GM23338 (cell line): ENCODE data around the gene KPNA2. TPM values are rescaled to one million over a fixed set of nuclear protein-coding genes. Genes with fewer than 3 reads are reported as not detected.
A peak's percentile ranks its signal among the peaks of the same experiment; 100 is the strongest.
"Not testable (repeated sequence)": the region's sequence is repeated elsewhere in the genome, so short reads cannot be mapped to it uniquely, and the experiment has no call there.

Experiments used
- ATAC-seq: fragments of 200-7000 bp; cut with Tn5 transposase; 3 replicates; pipeline ENCODE4 v1.9.1; 2020
- DNase-seq: peaks from one replicate; pipeline ENCODE4 v3.0.0-alpha.2; 2015; ENCODE audit warnings: low spot score
- H2AFZ ChIP-seq: fragments of 200-600 bp; sonication (generic); 2 replicates; pipeline ENCODE4 v1.8.0; 2016; ENCODE audit warnings: antibody characterized with exemption, mild to moderate bottlenecking, moderate library complexity
- H3F3A ChIP-seq: fragments of 200-600 bp; sonication (generic); replicated peaks from 2 replicates; pipeline ENCODE4 v1.8.0; 2017; ENCODE audit warnings: antibody characterized with exemption, mixed run types, low read depth
- H3K27ac ChIP-seq: fragments of 200-600 bp; sonication (generic); 2 replicates; pipeline ENCODE4 v1.6.1; 2016; ENCODE audit warnings: low read depth
- H3K27me3 ChIP-seq: fragments of 200-600 bp; sonication (generic); 2 replicates; pipeline ENCODE4 v1.8.0; 2016; ENCODE audit warnings: mild to moderate bottlenecking, mixed run types, moderate library complexity; ENCODE audit not compliant: insufficient read depth
- H3K36me3 ChIP-seq: fragments of 200-600 bp; sonication (generic); 2 replicates; pipeline ENCODE4 v1.8.0; 2016; ENCODE audit warnings: mild to moderate bottlenecking; ENCODE audit not compliant: insufficient read depth
- H3K4me1 ChIP-seq: fragments of 200-600 bp; sonication (generic); 2 replicates; pipeline ENCODE4 v1.8.0; 2016; ENCODE audit warnings: mild to moderate bottlenecking, moderate library complexity; ENCODE audit not compliant: insufficient read depth
- H3K4me2 ChIP-seq: fragments of 200-600 bp; sonication (generic); 2 replicates; pipeline ENCODE4 v1.7.1; 2017; ENCODE audit warnings: mixed run types
- H3K4me3 ChIP-seq: fragments of 200-600 bp; sonication (generic); 2 replicates; pipeline ENCODE4 v1.6.1; 2016; ENCODE audit warnings: mixed run types
- H3K79me2 ChIP-seq: fragments of 200-600 bp; sonication (generic); replicated peaks from 2 replicates; pipeline ENCODE4 v1.8.0; 2017; ENCODE audit warnings: mild to moderate bottlenecking; ENCODE audit not compliant: insufficient read depth
- H3K9me2 ChIP-seq: fragments of 200-600 bp; sonication (generic); 2 replicates; pipeline ENCODE4 v1.8.0; 2017; ENCODE audit not compliant: insufficient read depth
- H4K20me1 ChIP-seq: fragments of 200-600 bp; sonication (generic); replicated peaks from 2 replicates; pipeline ENCODE4 v1.8.0; 2017; ENCODE audit warnings: mild to moderate bottlenecking; ENCODE audit not compliant: insufficient read depth
- H3K27ac Mint-ChIP-seq: 2 replicates; pipeline ENCODE4 v1.8.0; 2020; ENCODE audit warnings: inconsistent platforms, mild to moderate bottlenecking, moderate library complexity, mixed read lengths
- H3K27me3 Mint-ChIP-seq: 3 replicates; pipeline ENCODE4 v1.8.0; 2022; ENCODE audit warnings: low read depth, mild to moderate bottlenecking, moderate library complexity, mixed read lengths, inconsistent platforms; ENCODE audit not compliant: insufficient read depth, poor library complexity
- H3K36me3 Mint-ChIP-seq: 3 replicates; pipeline ENCODE4 v1.8.0; 2021; ENCODE audit warnings: low read depth, mild to moderate bottlenecking, inconsistent platforms, moderate library complexity, mixed read lengths
- H3K4me1 Mint-ChIP-seq: 3 replicates; pipeline ENCODE4 v1.8.0; 2020; ENCODE audit warnings: mild to moderate bottlenecking, inconsistent platforms, mixed read lengths
- H3K4me3 Mint-ChIP-seq: 3 replicates; pipeline ENCODE4 v1.8.0; 2021; ENCODE audit warnings: moderate library complexity, mild to moderate bottlenecking, inconsistent platforms, mixed read lengths
- H3K9me3 Mint-ChIP-seq: 3 replicates; pipeline ENCODE4 v1.8.0; 2020; ENCODE audit warnings: moderate library complexity, mild to moderate bottlenecking, inconsistent platforms, mixed read lengths
- CREB1 ChIP-seq: fragments of 250-450 bp; sonication (Bioruptor Pico); IDR thresholded peaks from 2 replicates; pipeline ENCODE4 v1.5.0; 2020; ENCODE audit warnings: low read depth, mild to moderate bottlenecking, moderate library complexity
- EZH2 ChIP-seq: fragments of 200-600 bp; sonication (generic); IDR thresholded peaks from one replicate; pipeline ENCODE4 v1.8.0; 2017; ENCODE audit warnings: antibody characterized with exemption, mild to moderate bottlenecking, low read depth; ENCODE audit not compliant: unreplicated experiment
- JUNB ChIP-seq: IDR thresholded peaks from one replicate; pipeline ENCODE4 v1.6.1; 2016; ENCODE audit warnings: antibody characterized with exemption; ENCODE audit not compliant: unreplicated experiment
- NANOG ChIP-seq: IDR thresholded peaks from 2 replicates; pipeline ENCODE4 v1.6.1; 2016; ENCODE audit warnings: antibody characterized with exemption, borderline replicate concordance
- REST ChIP-seq: IDR thresholded peaks from one replicate; pipeline ENCODE4 v1.6.1; 2018; ENCODE audit warnings: antibody characterized with exemption; ENCODE audit not compliant: unreplicated experiment
- ZNF331 ChIP-seq: fragments of 250-450 bp; sonication (Bioruptor Pico); IDR thresholded peaks from 2 replicates; pipeline ENCODE4 v1.5.0; 2020; ENCODE audit warnings: low read depth, mild to moderate bottlenecking, moderate library complexity
- polyA plus RNA-seq: library from polyadenylated mRNA; unstranded; fragments of >200 nt; fragmentation: Nextera tagmentation; extraction: Ambion mirVana; gene quantifications from 2 replicates; pipeline ENCODE4 v1.2.1, GENCODE V29; 2016
- total RNA-seq: library from RNA; depleted of rRNA; stranded (reverse); fragments of >200 nt; shearing (Covaris generic); gene quantifications from 2 replicates; pipeline ENCODE4 v1.2.3, GENCODE V29; 2014
- TF ChIP-seq, protein P1 (sequence below), 2 experiments: fragments of 200-600 bp in 1 of 2; sonication (generic) in 1 of 2; conservative IDR thresholded peaks; 2 replicates each; pipeline versions ENCODE4 v1.5.1 to v1.6.1; 2016 to 2017; ENCODE audit warnings: antibody characterized with exemption in 2 of 2, low read depth in 2 of 2, mild to moderate bottlenecking in 2 of 2, moderate library complexity in 1 of 2

KPNA2 gene
- total and polyA plus RNA-seq, 2 experiments from 2014 or later, result 375 to 442 TPM

DNA sequence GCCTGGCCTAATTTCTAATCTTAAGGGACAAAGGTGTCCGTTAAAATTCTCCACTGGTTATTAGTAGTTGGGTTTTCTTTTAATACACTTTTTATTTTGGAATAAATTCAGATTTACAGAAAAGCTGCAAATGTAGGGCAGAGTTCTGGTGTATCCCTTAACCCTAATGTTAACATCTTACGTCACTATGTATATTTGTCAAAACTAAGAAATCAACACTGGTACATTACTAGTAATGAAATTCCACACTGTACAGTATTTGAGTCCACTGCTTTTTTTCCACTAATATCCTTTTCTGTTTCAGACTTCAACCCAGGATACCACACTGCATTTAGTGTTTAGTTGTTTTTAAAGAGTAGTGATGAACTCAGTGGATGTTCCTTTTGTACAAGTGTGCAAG, 18.7 kb upstream of the KPNA2 start:
- H2AFZ ChIP-seq, result no peak overlapping the region
- ATAC-seq, result no peak
- peaks cover 5% of the 10 kb centered on the region; the same call in 2 of the 3 replicates for H3K9me3 Mint-ChIP-seq
- H3K4me3 Mint-ChIP-seq, result no peak overlapping the region
- H3K4me1 Mint-ChIP-seq, result 0 out of 3 replicates have a peak, but pooled peaks cover 4% of the 10 kb centered on the region
- TF ChIP-seq ZNF331 (CRISPR knock-in tag) (no peak), CREB1 (CRISPR knock-in tag) (no peak), EZH2 (no peak), NANOG (no peak), REST (no peak), JUNB (no peak)
- TF ChIP-seq, protein P1, sequence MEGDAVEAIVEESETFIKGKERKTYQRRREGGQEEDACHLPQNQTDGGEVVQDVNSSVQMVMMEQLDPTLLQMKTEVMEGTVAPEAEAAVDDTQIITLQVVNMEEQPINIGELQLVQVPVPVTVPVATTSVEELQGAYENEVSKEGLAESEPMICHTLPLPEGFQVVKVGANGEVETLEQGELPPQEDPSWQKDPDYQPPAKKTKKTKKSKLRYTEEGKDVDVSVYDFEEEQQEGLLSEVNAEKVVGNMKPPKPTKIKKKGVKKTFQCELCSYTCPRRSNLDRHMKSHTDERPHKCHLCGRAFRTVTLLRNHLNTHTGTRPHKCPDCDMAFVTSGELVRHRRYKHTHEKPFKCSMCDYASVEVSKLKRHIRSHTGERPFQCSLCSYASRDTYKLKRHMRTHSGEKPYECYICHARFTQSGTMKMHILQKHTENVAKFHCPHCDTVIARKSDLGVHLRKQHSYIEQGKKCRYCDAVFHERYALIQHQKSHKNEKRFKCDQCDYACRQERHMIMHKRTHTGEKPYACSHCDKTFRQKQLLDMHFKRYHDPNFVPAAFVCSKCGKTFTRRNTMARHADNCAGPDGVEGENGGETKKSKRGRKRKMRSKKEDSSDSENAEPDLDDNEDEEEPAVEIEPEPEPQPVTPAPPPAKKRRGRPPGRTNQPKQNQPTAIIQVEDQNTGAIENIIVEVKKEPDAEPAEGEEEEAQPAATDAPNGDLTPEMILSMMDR (conservative IDR thresholded peaks at IDR 0.05; ENCODE audit: low read depth in 2 of 2), result no peak
- H3K27ac Mint-ChIP-seq, result no peak overlapping the region
- no peaks in the 10 kb centered on the region for H4K20me1 ChIP-seq
- H3K36me3 Mint-ChIP-seq, result no peaks in the 10 kb centered on the region
- no peak for DNase-seq
- no peak overlapping the region for H3K4me3 ChIP-seq
- no peaks in the 10 kb centered on the region for H3K9me2 ChIP-seq
- H3F3A ChIP-seq, result peaks cover 2% of the 10 kb centered on the region; the same call in 1 of the 2 replicates
- no peak overlapping the region for H3K4me2 ChIP-seq
- H3K4me1 ChIP-seq, result peaks cover 6% of the 10 kb centered on the region
- H3K36me3 ChIP-seq, result no peaks in the 10 kb centered on the region
- no peaks in the 10 kb centered on the region for H3K79me2 ChIP-seq
- peaks cover 33% of the 10 kb centered on the region for H3K27me3 Mint-ChIP-seq
- H3K27ac ChIP-seq, result peak overlapping the region; percentile 50; the same call in 1 of the 2 replicates
- H3K27me3 ChIP-seq, result no peaks in the 10 kb centered on the region

- H3K9me3 Mint-ChIP-seq, H3K4me1 ChIP-seq, H4K20me1 ChIP-seq, H3K27ac Mint-ChIP-seq, ATAC-seq, H3K36me3 ChIP-seq, H3K9me2 ChIP-seq, H3K4me1 Mint-ChIP-seq, H3K4me3 ChIP-seq, DNase-seq, H3K27ac ChIP-seq, H2AFZ ChIP-seq, H3K4me3 Mint-ChIP-seq, H3K36me3 Mint-ChIP-seq, H3K4me2 ChIP-seq, H3K79me2 ChIP-seq, H3F3A ChIP-seq, H3K27me3 ChIP-seq: not testable (repeated sequence)
- H3K27me3 Mint-ChIP-seq, result peaks cover 30% of the 10 kb centered on the region
These were observed 17.0 kb upstream of the KPNA2 start for GRCh38 chr17:68018493-68018892.
